NCI-H146 treated with DMSO at 0.1 percent for 48 hours (cell line): ENCODE data around the gene MSTO1.
"Not testable (repeated sequence)": the region's sequence is repeated elsewhere in the genome, so short reads cannot be mapped to it uniquely, and the experiment has no call there.

Experiments
- DNase-seq: peaks from one replicate; lab custom pipeline; 2025; ENCODE audit not compliant: unreplicated experiment; lab: John Stamatoyannopoulos, UW

Gene MSTO1

GRCh38 chr1:155613226-155613625, 3.2 kb downstream of the MSTO1 start:
- DNase-seq: not testable (repeated sequence)

GRCh38 chr1:155622191-155622590, 12.2 kb downstream of the MSTO1 start:
- DNase-seq: no peak

- no peak for DNase-seq
These were observed 13.3 kb downstream of the MSTO1 start for GRCh38 chr1:155623357-155623756.

GRCh38 chr1:155626428-155626827, 16.4 kb downstream of the MSTO1 start:
- not testable (repeated sequence) for DNase-seq

GRCh38 chr1:155636397-155637153, 26.6 kb downstream of the MSTO1 start:
- DNase-seq: no peak

- no peak for DNase-seq
These were observed 30.3 kb downstream of the MSTO1 start for GRCh38 chr1:155640367-155640766.

- DNase-seq: not testable (repeated sequence)
These were observed 32.7 kb downstream of the MSTO1 start for GRCh38 chr1:155642559-155643180.

GRCh38 chr1:155643230-155643629, 33.2 kb downstream of the MSTO1 start:
- DNase-seq: no peak

- no peak for DNase-seq
These were observed 35.1 kb downstream of the MSTO1 start for GRCh38 chr1:155645034-155645598.

GRCh38 chr1:155645648-155646047, 35.6 kb downstream of the MSTO1 start:
- DNase-seq: no peak

- no peak for DNase-seq
These were observed 36.3 kb downstream of the MSTO1 start for GRCh38 chr1:155646307-155646706.

GRCh38 chr1:155648207-155649147, 38.5 kb downstream of the MSTO1 start:
- DNase-seq: peak; percentile 66

GRCh38 chr1:155649676-155650075, 39.7 kb downstream of the MSTO1 start:
- DNase-seq: no peak

- DNase-seq: no peak
These were observed 40.3 kb downstream of the MSTO1 start for GRCh38 chr1:155650231-155650757.

GRCh38 chr1:155651861-155652661, 42.0 kb downstream of the MSTO1 start:
- DNase-seq: no peak

GRCh38 chr1:155652951-155653350, 42.9 kb downstream of the MSTO1 start:
- no peak for DNase-seq

GRCh38 chr1:155657463-155657862, 47.4 kb downstream of the MSTO1 start:
- no peak for DNase-seq

GRCh38 chr1:155661239-155661638, 51.2 kb downstream of the MSTO1 start:
- DNase-seq: not testable (repeated sequence)
